Loucy (cell line): ENCODE data around the gene THSD1.

Source experiments
- H2AFZ ChIP-seq: fragments of 200-600 bp; sonication (generic); 2 replicates; pipeline ENCODE4 v1.6.0; 2016; ENCODE audit warnings: antibody characterized with exemption, mild to moderate bottlenecking, low read length, moderate library complexity
- H3F3A ChIP-seq: fragments of 200-600 bp; 2 replicates; pipeline ENCODE4 v1.6.0; 2016; ENCODE audit warnings: antibody characterized with exemption, low read depth, mild to moderate bottlenecking
- H3K27me3 ChIP-seq: fragments of 200-600 bp; sonication (generic); 2 replicates; pipeline ENCODE4 v1.6.1; 2014; ENCODE audit warnings: low read length, mild to moderate bottlenecking; ENCODE audit not compliant: insufficient read depth, poor library complexity, severe bottlenecking
- H3K36me3 ChIP-seq: fragments of 200-600 bp; sonication (generic); 2 replicates; pipeline ENCODE4 v1.6.1; 2016; ENCODE audit warnings: low read length; ENCODE audit not compliant: insufficient read depth
- H3K4me1 ChIP-seq: fragments of 200-600 bp; sonication (generic); 2 replicates; pipeline ENCODE4 v1.5.1; 2014; ENCODE audit warnings: low read length, mild to moderate bottlenecking; ENCODE audit not compliant: insufficient read depth, poor library complexity, severe bottlenecking
- H3K4me2 ChIP-seq: fragments of 200-600 bp; sonication (generic); 2 replicates; pipeline ENCODE4 v1.6.0; 2014; ENCODE audit warnings: antibody characterized with exemption, low read length, low read depth, mild to moderate bottlenecking; ENCODE audit not compliant: poor library complexity, severe bottlenecking
- H3K4me3 ChIP-seq: fragments of 200-600 bp; sonication (generic); 2 replicates; pipeline ENCODE4 v1.5.1; 2014; ENCODE audit warnings: low read length, mild to moderate bottlenecking, mixed read lengths; ENCODE audit not compliant: poor library complexity, severe bottlenecking
- H3K79me2 ChIP-seq: fragments of 200-600 bp; sonication (generic); 2 replicates; pipeline ENCODE4 v1.6.1; 2014; ENCODE audit warnings: low read length; ENCODE audit not compliant: insufficient read depth
- H3K9ac ChIP-seq: fragments of 200-600 bp; sonication (generic); 2 replicates; pipeline ENCODE4 v1.6.0; 2014; ENCODE audit warnings: mild to moderate bottlenecking, low read depth, low read length, moderate library complexity; ENCODE audit not compliant: poor library complexity, severe bottlenecking
- H3K9me2 ChIP-seq: fragments of 200-600 bp; sonication (generic); replicated peaks from 2 replicates; pipeline ENCODE4 v1.6.1; 2016; ENCODE audit warnings: low read depth, low read length, mixed read lengths
- H3K9me3 ChIP-seq: fragments of 200-600 bp; sonication (generic); 2 replicates; pipeline ENCODE4 v1.6.1; 2014; ENCODE audit warnings: mild to moderate bottlenecking, antibody characterized with exemption, low read length, low read depth; ENCODE audit not compliant: insufficient read depth
- H4K20me1 ChIP-seq: fragments of 200-600 bp; sonication (generic); 2 replicates; pipeline ENCODE4 v1.6.0; 2014; ENCODE audit warnings: antibody characterized with exemption, low read length, mild to moderate bottlenecking; ENCODE audit not compliant: insufficient read depth, poor library complexity, severe bottlenecking
- CTCF ChIP-seq: fragments of 200-600 bp; sonication (generic); conservative IDR thresholded peaks from 2 replicates; pipeline ENCODE4 v1.5.1; 2014; ENCODE audit warnings: mild to moderate bottlenecking, antibody characterized with exemption, low read length
- EZH2phosphoT487 ChIP-seq: fragments of 200-600 bp; IDR thresholded peaks from 2 replicates; pipeline ENCODE4 v1.6.1; 2018; ENCODE audit warnings: antibody characterized with exemption, mild to moderate bottlenecking, moderate library complexity, borderline replicate concordance

The THSD1 gene

GRCh38 chr13:52454459-52454819, 48.5 kb upstream of the THSD1 start:
- H3F3A ChIP-seq: no peaks in the 10 kb centered on the region; the same call in 1 of the 2 replicates
- peaks cover 5% of the 10 kb centered on the region; the same call in 1 of the 2 replicates for H3K36me3 ChIP-seq
- peak overlapping the region; percentile 76 for H3K4me3 ChIP-seq
- H3K9ac ChIP-seq: peak overlapping the region; percentile 86
- no peaks in the 10 kb centered on the region for H3K9me3 ChIP-seq
- H4K20me1 ChIP-seq: peaks cover 34% of the 10 kb centered on the region
- peak overlapping the region; percentile 81 for H3K4me2 ChIP-seq
- peaks cover 67% of the 10 kb centered on the region for H3K79me2 ChIP-seq
- no peaks in the 10 kb centered on the region for H3K27me3 ChIP-seq
- no peaks in the 10 kb centered on the region for H3K9me2 ChIP-seq
- peak overlapping the region; percentile 72 for H2AFZ ChIP-seq
- TF ChIP-seq EZH2phosphoT487: no peak
- no peak for TF ChIP-seq CTCF
- H3K4me1 ChIP-seq: peaks cover 44% of the 10 kb centered on the region

GRCh38 chr13:52452470-52452869, 46.5 kb upstream of the THSD1 start:
- peaks cover 4% of the 10 kb centered on the region; the same call in 1 of the 2 replicates for H3K36me3 ChIP-seq
- H3K9ac ChIP-seq: no peak overlapping the region
- H3K9me2 ChIP-seq: no peaks in the 10 kb centered on the region
- H3K4me1 ChIP-seq: peaks cover 48% of the 10 kb centered on the region
- H3K4me3 ChIP-seq: no peak overlapping the region
- peaks cover 38% of the 10 kb centered on the region for H4K20me1 ChIP-seq
- no peak overlapping the region for H2AFZ ChIP-seq
- peak overlapping the region; percentile 18 for H3K4me2 ChIP-seq
- H3K9me3 ChIP-seq: no peaks in the 10 kb centered on the region
- no peaks in the 10 kb centered on the region for H3K27me3 ChIP-seq
- TF ChIP-seq EZH2phosphoT487 (no peak), CTCF (no peak)
- H3F3A ChIP-seq: no peaks in the 10 kb centered on the region; the same call in 1 of the 2 replicates
- H3K79me2 ChIP-seq: peaks cover 67% of the 10 kb centered on the region

- no peak overlapping the region for H2AFZ ChIP-seq
Measured at GRCh38 chr13:52451135-52451804, 45.3 kb upstream of the THSD1 start.

More at GRCh38 chr13:52451135-52451804, 45.3 kb upstream of the THSD1 start:
- Histone ChIP-seq H3K9me2 (no peaks in the 10 kb centered on the region), H3K9ac (no peak overlapping the region), H3K4me2 (peak overlapping the region; percentile 50), H3K9me3 (no peaks in the 10 kb centered on the region), H3K79me2 (peaks cover 67% of the 10 kb centered on the region), H3K27me3 (no peaks in the 10 kb centered on the region), H3K4me1 (peaks cover 40% of the 10 kb centered on the region), H3F3A (no peaks in the 10 kb centered on the region; the same call in 1 of the 2 replicates), H3K4me3 (peak overlapping the region; percentile 60), H4K20me1 (peaks cover 32% of the 10 kb centered on the region), H3K36me3 (no peaks in the 10 kb centered on the region)
- no peak for TF ChIP-seq EZH2phosphoT487
- TF ChIP-seq CTCF: no peak
